ENCODE results near the gene CPNE5. TPM values are rescaled to one million over a fixed set of nuclear protein-coding genes. Genes with fewer than 3 reads are reported as not detected.

CPNE5 gene
- total and polyA plus RNA-seq, 7 experiments from 2014 or later: 0.09 to 5.1 (median 1.3) TPM; not detected in 1

- intact Hi-C loops (cut with micrococcal nuclease): loop anchor here (1.0 to 10.0 kb wide), 3 partner anchors 10 to 560 kb away; partner anchors contain the start of genes C6orf89 (in 1 of the 2) and CMTR1 (in 1 of the 2)
- Mint-ChIP-seq H3K27me3 (peaks cover 0 to 9% (median 5%) of the 10 kb centered on the region in 5 donors), H3K9me3 (no peaks in the 10 kb centered on the region), H3K36me3 (peaks cover 6 to 11% (median 10%) of the 10 kb centered on the region in 5 donors), H3K4me1 (peaks cover 10 to 50% (median 42%) of the 10 kb centered on the region in 7 donors), H3K27ac (peak overlapping the region; percentile 97 to 100 (median 98)), H3K4me3 (peak overlapping the region; percentile 85 to 100 (median 98))
- H3K27ac ChIP-seq (ENCODE audit: low read depth, low read length): peak overlapping the region; percentile 87
- no peak for DNase-seq
- H3K4me3 ChIP-seq (ENCODE audit: low read length): peak overlapping the region; percentile 92
- H3K27me3 ChIP-seq (ENCODE audit: control insufficient read depth in 2 of 2, insufficient read depth in 2 of 2, low read length in 2 of 2): no peaks in the 10 kb centered on the region
- H3K36me3 ChIP-seq (ENCODE audit: control insufficient read depth in 2 of 3, insufficient read depth in 3 of 3, low read length in 3 of 3): peaks cover 0 to 12% (median 0%) of the 10 kb centered on the region in 3 experiments
- ATAC-seq: no peak
- H3K4me1 ChIP-seq (ENCODE audit: control insufficient read depth in 2 of 2, insufficient read depth in 2 of 2, low read length in 2 of 2): peaks cover 8 to 21% of the 10 kb centered on the region in 2 donors
- ChIA-PET CTCF (interaction anchor here (0.7 to 4.3 kb wide), 8 partner anchors 10 to 335 kb away, joined by 3 to 33 read pairs (median 3); partner anchors contain the start of gene C6orf89), POLR2A (interaction anchor here (0.5 to 4.8 kb wide), 13 partner anchors 10 to 628 kb away, joined by 3 to 45 read pairs (median 5); partner anchors contain the start of genes C6orf89, MTCH1, TBC1D22B and TMEM217)
- H3K9me3 ChIP-seq (ENCODE audit: control insufficient read depth in 2 of 3, low read length in 3 of 3): no peaks in the 10 kb centered on the region
These were observed 36.0 kb upstream of the CPNE5 start for GRCh38 chr6:36875250-36875633.

- H3K4me3 Mint-ChIP-seq: peak within 1 kb of the TSS; percentile 85 to 100 (median 98)
- peak within 1 kb of the TSS; percentile 87 for H3K27ac ChIP-seq (ENCODE audit: low read depth, low read length)
- CTCF ChIA-PET: interaction anchor here (0.6 to 4.3 kb wide), 8 partner anchors 11 to 335 kb away, joined by 3 to 33 read pairs (median 4); partner anchors contain the start of gene C6orf89
- peak within 1 kb of the TSS; percentile 92 for H3K4me3 ChIP-seq (ENCODE audit: low read length)
- DNase-seq (peak; percentile 75 to 92 (median 90)), ATAC-seq (peak; percentile 92)
- H3K9me3 Mint-ChIP-seq: no peaks in the 10 kb centered on the region
- H3K9me3 ChIP-seq (ENCODE audit: control insufficient read depth in 2 of 3, low read length in 3 of 3): no peaks in the 10 kb centered on the region
- peaks cover 6 to 16% (median 11%) of the 10 kb centered on the region in 5 donors for H3K36me3 Mint-ChIP-seq
- intact Hi-C loops (cut with micrococcal nuclease): loop anchor here (1.0 to 10.0 kb wide), 5 partner anchors 11 to 560 kb away; partner anchors contain the start of genes C6orf89 (in 2 of the 2), CMTR1 (in 1 of the 2) and SRSF3 (in 1 of the 2)
- H3K36me3 ChIP-seq (ENCODE audit: control insufficient read depth in 2 of 3, insufficient read depth in 3 of 3, low read length in 3 of 3): peaks cover 0 to 17% (median 0%) of the 10 kb centered on the region in 3 experiments
- POLR2A ChIA-PET: interaction anchor here (0.5 to 4.8 kb wide), 16 partner anchors 9 to 629 kb away, joined by 3 to 45 read pairs (median 5); partner anchors contain the start of genes C6orf89, MTCH1, TBC1D22B and TMEM217
- peaks cover 0 to 7% (median 5%) of the 10 kb centered on the region in 5 donors for H3K27me3 Mint-ChIP-seq
- H3K27me3 ChIP-seq (ENCODE audit: control insufficient read depth in 2 of 2, insufficient read depth in 2 of 2, low read length in 2 of 2): no peaks in the 10 kb centered on the region
- peaks cover 13 to 54% (median 47%) of the 10 kb centered on the region in 7 donors for H3K4me1 Mint-ChIP-seq
- H3K27ac Mint-ChIP-seq: peak within 1 kb of the TSS; percentile 97 to 100 (median 98)
- peaks cover 8 to 21% of the 10 kb centered on the region in 2 donors for H3K4me1 ChIP-seq (ENCODE audit: control insufficient read depth in 2 of 2, insufficient read depth in 2 of 2, low read length in 2 of 2)
These were observed 35.4 kb upstream of the CPNE5 start, which contains the start of gene PPIL1 for GRCh38 chr6:36874443-36875249. Gene PPIL1, minus strand, starts transcription at chr6:36874803. Its CDS starts 31 bp downstream, at chr6:36874772.

- Histone ChIP-seq H3K27me3 (ENCODE audit: control insufficient read depth in 2 of 2, insufficient read depth in 2 of 2, low read length in 2 of 2) (no peaks in the 10 kb centered on the region), H3K9me3 (ENCODE audit: control insufficient read depth in 2 of 3, low read length in 3 of 3) (no peaks in the 10 kb centered on the region), H3K36me3 (ENCODE audit: control insufficient read depth in 2 of 3, insufficient read depth in 3 of 3, low read length in 3 of 3) (peaks cover 0 to 20% (median 0%) of the 10 kb centered on the region in 3 experiments), H3K4me1 (ENCODE audit: control insufficient read depth in 2 of 2, insufficient read depth in 2 of 2, low read length in 2 of 2) (peaks cover 8 to 21% of the 10 kb centered on the region in 2 donors), H3K27ac (ENCODE audit: low read depth, low read length) (peak overlapping the region; percentile 87), H3K4me3 (ENCODE audit: low read length) (peak overlapping the region; percentile 92)
- Mint-ChIP-seq H3K36me3 (peaks cover 6 to 22% (median 11%) of the 10 kb centered on the region in 5 donors), H3K4me1 (peaks cover 13 to 54% (median 47%) of the 10 kb centered on the region in 7 donors), H3K9me3 (no peaks in the 10 kb centered on the region), H3K4me3 (peak overlapping the region; percentile 85 to 100 (median 98)), H3K27me3 (peaks cover 0 to 4% (median 0%) of the 10 kb centered on the region in 5 donors), H3K27ac (peak overlapping the region; percentile 82 to 100 (median 98))
- ATAC-seq (no peak), DNase-seq (peak in 1 of 9 donors; percentile 18)
- ChIA-PET CTCF (interaction anchor here (1.4 to 4.3 kb wide), 3 partner anchors 11 to 144 kb away, joined by 4 to 33 read pairs (median 11); partner anchors contain the start of gene C6orf89), POLR2A (interaction anchor here (0.6 to 4.8 kb wide), 12 partner anchors 9 to 551 kb away, joined by 3 to 45 read pairs (median 6); partner anchors contain the start of genes C6orf89 and MTCH1)
- intact Hi-C loops (cut with micrococcal nuclease): loop anchor here (1.0 to 10.0 kb wide), 5 partner anchors 11 to 561 kb away; partner anchors contain the start of genes C6orf89 (in 1 of the 2), CMTR1 (in 1 of the 2) and SRSF3 (in 1 of the 2)
These were observed 34.6 kb upstream of the CPNE5 start for GRCh38 chr6:36873612-36874442.

- no peaks in the 10 kb centered on the region for H3K9me3 ChIP-seq (ENCODE audit: control insufficient read depth in 2 of 3, low read length in 3 of 3)
- POLR2A ChIA-PET: interaction anchor here (0.7 to 4.8 kb wide), 6 partner anchors 8 to 339 kb away, joined by 3 to 45 read pairs (median 8); partner anchors contain the start of genes C6orf89 and MTCH1
- ATAC-seq (no peak), DNase-seq (no peak)
- no peak overlapping the region for H3K4me3 ChIP-seq (ENCODE audit: low read length)
- H3K27ac Mint-ChIP-seq: peak overlapping the region in 8 of 9 donors; percentile 53 to 100 (median 98)
- H3K9me3 Mint-ChIP-seq: no peaks in the 10 kb centered on the region
- no peaks in the 10 kb centered on the region for H3K27me3 Mint-ChIP-seq
- intact Hi-C loops (cut with micrococcal nuclease): loop anchor here in 1 of 2 donors (10.0 kb wide), 1 partner anchor 562 kb away; the partner anchor contains the start of gene CMTR1
- peaks cover 14 to 58% (median 53%) of the 10 kb centered on the region in 7 donors for H3K4me1 Mint-ChIP-seq
- no peak overlapping the region for H3K27ac ChIP-seq (ENCODE audit: low read depth, low read length)
- H3K4me1 ChIP-seq (ENCODE audit: control insufficient read depth in 2 of 2, insufficient read depth in 2 of 2, low read length in 2 of 2): peaks cover 8 to 21% of the 10 kb centered on the region in 2 donors
- peak overlapping the region; percentile 85 to 100 (median 98) for H3K4me3 Mint-ChIP-seq
- CTCF ChIA-PET: interaction anchor here (1.4 to 4.3 kb wide), 3 partner anchors 12 to 145 kb away, joined by 4 to 33 read pairs (median 11); partner anchors contain the start of gene C6orf89
- no peaks in the 10 kb centered on the region for H3K27me3 ChIP-seq (ENCODE audit: control insufficient read depth in 2 of 2, insufficient read depth in 2 of 2, low read length in 2 of 2)
- peaks cover 8 to 25% (median 14%) of the 10 kb centered on the region in 5 donors for H3K36me3 Mint-ChIP-seq
- H3K36me3 ChIP-seq (ENCODE audit: control insufficient read depth in 2 of 3, insufficient read depth in 3 of 3, low read length in 3 of 3): peaks cover 0 to 25% (median 0%) of the 10 kb centered on the region in 3 experiments
These were observed 33.9 kb upstream of the CPNE5 start for GRCh38 chr6:36873115-36873514.

DNA sequence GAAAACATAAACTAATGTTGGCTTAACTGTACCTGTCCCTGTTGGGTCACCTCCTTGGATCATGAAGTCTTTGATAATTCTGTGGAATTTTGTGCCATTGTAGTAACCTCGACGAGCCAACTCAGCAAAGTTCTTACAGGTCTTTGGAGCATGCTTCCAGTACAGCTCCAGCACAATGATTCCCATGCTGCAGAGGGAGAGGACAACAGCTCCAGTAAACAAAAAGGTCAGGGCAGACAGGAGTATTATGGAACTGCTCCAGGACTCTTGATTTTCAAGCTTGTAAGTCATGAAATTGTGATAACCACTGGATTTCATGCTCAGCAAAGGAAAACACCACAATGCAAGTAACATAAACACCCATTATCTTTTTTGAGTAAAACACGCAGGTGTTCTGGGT lies 32.4 kb upstream of the CPNE5 start:
- H3K27me3 ChIP-seq (ENCODE audit: control insufficient read depth in 2 of 2, insufficient read depth in 2 of 2, low read length in 2 of 2): no peaks in the 10 kb centered on the region
- Mint-ChIP-seq H3K27me3 (no peaks in the 10 kb centered on the region), H3K4me1 (peaks cover 18 to 73% (median 65%) of the 10 kb centered on the region in 7 donors), H3K27ac (no peak overlapping the region), H3K9me3 (no peaks in the 10 kb centered on the region), H3K36me3 (peaks cover 10 to 35% (median 18%) of the 10 kb centered on the region in 5 donors), H3K4me3 (peak overlapping the region in 1 of 10 donors; percentile 25)
- CTCF ChIA-PET: interaction anchor here (0.6 to 1.0 kb wide), 2 partner anchors 14 to 202 kb away, joined by 4 to 5 read pairs; partner anchors contain the start of gene C6orf89
- no peak for ATAC-seq
- peaks cover 0 to 33% (median 0%) of the 10 kb centered on the region in 3 experiments for H3K36me3 ChIP-seq (ENCODE audit: control insufficient read depth in 2 of 3, insufficient read depth in 3 of 3, low read length in 3 of 3)
- no peak overlapping the region for H3K27ac ChIP-seq (ENCODE audit: low read depth, low read length)
- intact Hi-C loops (cut with micrococcal nuclease): loop anchor here in 1 of 2 donors (10.0 kb wide), 1 partner anchor 563 kb away; the partner anchor contains the start of gene CMTR1
- H3K4me3 ChIP-seq (ENCODE audit: low read length): no peak overlapping the region
- no peak for DNase-seq
- POLR2A ChIA-PET: interaction anchor here (0.7 kb wide), 3 partner anchors 34 to 664 kb away, joined by 3 to 6 read pairs (median 3); no protein-coding TSS in a partner anchor
- H3K9me3 ChIP-seq (ENCODE audit: control insufficient read depth in 2 of 3, low read length in 3 of 3): no peaks in the 10 kb centered on the region
- peaks cover 8 to 21% of the 10 kb centered on the region in 2 donors for H3K4me1 ChIP-seq (ENCODE audit: control insufficient read depth in 2 of 2, insufficient read depth in 2 of 2, low read length in 2 of 2)

Measured in naive thymus-derived CD4-positive, alpha-beta T cell (primary cell).